Stimulated activated naive CD8-positive, alpha-beta T cell treated with anti-CD3 and anti-CD28 coated beads, Interleukin-15, Interleukin-2, amounts not matched to agents 100 ng/mL and 50 ng/mL, for 24 hours (primary cell): Measurements from ENCODE around the gene ATG16L1.

Source experiments
- H3K27ac Mint-ChIP-seq: one replicate; pipeline ENCODE4 v1.8.0; 2021; ENCODE audit warnings: mild to moderate bottlenecking, mixed read lengths
- H3K27me3 Mint-ChIP-seq: one replicate; pipeline ENCODE4 v1.8.0; 2021; ENCODE audit warnings: mixed read lengths
- H3K36me3 Mint-ChIP-seq: one replicate; pipeline ENCODE4 v1.8.0; 2021; ENCODE audit warnings: low read depth, mixed read lengths
- H3K4me1 Mint-ChIP-seq: one replicate; pipeline ENCODE4 v1.8.0; 2021; ENCODE audit warnings: low read depth, mixed read lengths
- H3K4me3 Mint-ChIP-seq: one replicate; pipeline ENCODE4 v1.8.0; 2021; ENCODE audit warnings: mild to moderate bottlenecking, mixed read lengths
- H3K9me3 Mint-ChIP-seq: one replicate; pipeline ENCODE4 v1.8.0; 2021; ENCODE audit warnings: mixed read lengths

Gene ATG16L1

GRCh38 chr2:233281992-233282603 lies 30.6 kb downstream of the ATG16L1 start:
- Mint-ChIP-seq H3K36me3 (peaks cover 81% of the 10 kb centered on the region), H3K27me3 (no peaks in the 10 kb centered on the region), H3K9me3 (no peaks in the 10 kb centered on the region), H3K4me1 (peaks cover 24% of the 10 kb centered on the region), H3K27ac (no peak overlapping the region), H3K4me3 (no peak overlapping the region)

GRCh38 chr2:233285921-233286320 lies 34.4 kb downstream of the ATG16L1 start:
- H3K36me3 Mint-ChIP-seq = peaks cover 79% of the 10 kb centered on the region
- no peaks in the 10 kb centered on the region for H3K9me3 Mint-ChIP-seq
- peaks cover 18% of the 10 kb centered on the region for H3K4me1 Mint-ChIP-seq
- H3K27ac Mint-ChIP-seq = peak overlapping the region; percentile 54
- no peak overlapping the region for H3K4me3 Mint-ChIP-seq
- no peaks in the 10 kb centered on the region for H3K27me3 Mint-ChIP-seq

- H3K27ac Mint-ChIP-seq = peak overlapping the region; percentile 74
- no peak overlapping the region for H3K4me3 Mint-ChIP-seq
- H3K27me3 Mint-ChIP-seq = no peaks in the 10 kb centered on the region
- peaks cover 3% of the 10 kb centered on the region for H3K4me1 Mint-ChIP-seq
- H3K9me3 Mint-ChIP-seq = no peaks in the 10 kb centered on the region
- H3K36me3 Mint-ChIP-seq = peaks cover 77% of the 10 kb centered on the region
Observed at GRCh38 chr2:233287871-233288270, 36.4 kb downstream of the ATG16L1 start.

- H3K4me1 Mint-ChIP-seq = peaks cover 3% of the 10 kb centered on the region
- H3K9me3 Mint-ChIP-seq = no peaks in the 10 kb centered on the region
- peaks cover 81% of the 10 kb centered on the region for H3K36me3 Mint-ChIP-seq
- no peaks in the 10 kb centered on the region for H3K27me3 Mint-ChIP-seq
- H3K27ac Mint-ChIP-seq = no peak overlapping the region
- no peak overlapping the region for H3K4me3 Mint-ChIP-seq
Observed at GRCh38 chr2:233288663-233289062, 37.2 kb downstream of the ATG16L1 start.

- H3K36me3 Mint-ChIP-seq = peaks cover 85% of the 10 kb centered on the region
Observed at GRCh38 chr2:233289648-233290047, 38.2 kb downstream of the ATG16L1 start.

GRCh38 chr2:233290051-233290845 lies 38.8 kb downstream of the ATG16L1 start:
- no peaks in the 10 kb centered on the region for H3K4me1 Mint-ChIP-seq
- no peaks in the 10 kb centered on the region for H3K27me3 Mint-ChIP-seq
- peaks cover 85% of the 10 kb centered on the region for H3K36me3 Mint-ChIP-seq
- H3K4me3 Mint-ChIP-seq = no peak overlapping the region
- no peak overlapping the region for H3K27ac Mint-ChIP-seq
- H3K9me3 Mint-ChIP-seq = no peaks in the 10 kb centered on the region

More at GRCh38 chr2:233289648-233290047, 38.2 kb downstream of the ATG16L1 start:
- H3K27ac Mint-ChIP-seq = no peak overlapping the region
- H3K9me3 Mint-ChIP-seq = no peaks in the 10 kb centered on the region
- H3K4me3 Mint-ChIP-seq = no peak overlapping the region
- H3K27me3 Mint-ChIP-seq = no peaks in the 10 kb centered on the region
- H3K4me1 Mint-ChIP-seq = peaks cover 3% of the 10 kb centered on the region

- no peak overlapping the region for H3K27ac Mint-ChIP-seq
- no peaks in the 10 kb centered on the region for H3K4me1 Mint-ChIP-seq
- H3K36me3 Mint-ChIP-seq = peaks cover 57% of the 10 kb centered on the region
- no peaks in the 10 kb centered on the region for H3K27me3 Mint-ChIP-seq
- no peak overlapping the region for H3K4me3 Mint-ChIP-seq
- no peaks in the 10 kb centered on the region for H3K9me3 Mint-ChIP-seq
Observed at GRCh38 chr2:233295891-233296290, 44.4 kb downstream of the ATG16L1 start.

GRCh38 chr2:233297076-233297475 lies 45.6 kb downstream of the ATG16L1 start:
- Mint-ChIP-seq H3K27me3 (no peaks in the 10 kb centered on the region), H3K27ac (peak overlapping the region; percentile 18), H3K4me3 (no peak overlapping the region), H3K9me3 (no peaks in the 10 kb centered on the region), H3K36me3 (peaks cover 47% of the 10 kb centered on the region), H3K4me1 (no peaks in the 10 kb centered on the region)

GRCh38 chr2:233300401-233300800 lies 48.9 kb downstream of the ATG16L1 start:
- Mint-ChIP-seq H3K27me3 (no peaks in the 10 kb centered on the region), H3K36me3 (peaks cover 13% of the 10 kb centered on the region), H3K4me3 (no peak overlapping the region), H3K9me3 (no peaks in the 10 kb centered on the region), H3K27ac (no peak overlapping the region), H3K4me1 (no peaks in the 10 kb centered on the region)

- H3K4me3 Mint-ChIP-seq = no peak overlapping the region
- H3K9me3 Mint-ChIP-seq = no peaks in the 10 kb centered on the region
- no peaks in the 10 kb centered on the region for H3K27me3 Mint-ChIP-seq
- no peaks in the 10 kb centered on the region for H3K4me1 Mint-ChIP-seq
- no peak overlapping the region for H3K27ac Mint-ChIP-seq
- H3K36me3 Mint-ChIP-seq = peaks cover 8% of the 10 kb centered on the region
Observed at GRCh38 chr2:233301248-233301647, 49.8 kb downstream of the ATG16L1 start.

- no peaks in the 10 kb centered on the region for H3K27me3 Mint-ChIP-seq
- no peak overlapping the region for H3K27ac Mint-ChIP-seq
- H3K4me3 Mint-ChIP-seq = no peak overlapping the region
- no peaks in the 10 kb centered on the region for H3K9me3 Mint-ChIP-seq
- H3K36me3 Mint-ChIP-seq = peaks cover 8% of the 10 kb centered on the region
- no peaks in the 10 kb centered on the region for H3K4me1 Mint-ChIP-seq
Observed at GRCh38 chr2:233301811-233302210, 50.3 kb downstream of the ATG16L1 start.

- no peaks in the 10 kb centered on the region for H3K4me1 Mint-ChIP-seq
- no peaks in the 10 kb centered on the region for H3K9me3 Mint-ChIP-seq
- H3K27me3 Mint-ChIP-seq = no peaks in the 10 kb centered on the region
- H3K36me3 Mint-ChIP-seq = peaks cover 4% of the 10 kb centered on the region
- H3K4me3 Mint-ChIP-seq = no peak overlapping the region
- H3K27ac Mint-ChIP-seq = no peak overlapping the region
Observed at GRCh38 chr2:233303252-233303651, 51.8 kb downstream of the ATG16L1 start.

- H3K4me3 Mint-ChIP-seq = no peak within 1 kb of the TSS
- peaks cover 9% of the 10 kb centered on the region for H3K4me1 Mint-ChIP-seq
- no peaks in the 10 kb centered on the region for H3K9me3 Mint-ChIP-seq
- H3K27me3 Mint-ChIP-seq = no peaks in the 10 kb centered on the region
- no peak within 1 kb of the TSS for H3K27ac Mint-ChIP-seq
- no peaks in the 10 kb centered on the region for H3K36me3 Mint-ChIP-seq
Observed at GRCh38 chr2:233307565-233307964, 56.1 kb downstream of the ATG16L1 start, which contains the start of gene SAG. TSS of gene SAG (plus strand) at chr2:233307816. CDS start at chr2:233309190, 1,374 bp downstream.

- no peak overlapping the region for H3K4me3 Mint-ChIP-seq
- H3K4me1 Mint-ChIP-seq = peaks cover 17% of the 10 kb centered on the region
- H3K27me3 Mint-ChIP-seq = no peaks in the 10 kb centered on the region
- H3K36me3 Mint-ChIP-seq = no peaks in the 10 kb centered on the region
- no peak overlapping the region for H3K27ac Mint-ChIP-seq
- no peaks in the 10 kb centered on the region for H3K9me3 Mint-ChIP-seq
Observed at GRCh38 chr2:233311241-233311926, 59.9 kb downstream of the ATG16L1 start.

GRCh38 chr2:233312874-233313273 lies 61.4 kb downstream of the ATG16L1 start:
- H3K27ac Mint-ChIP-seq = no peak overlapping the region
- no peak overlapping the region for H3K4me3 Mint-ChIP-seq
- peaks cover 21% of the 10 kb centered on the region for H3K4me1 Mint-ChIP-seq
- H3K9me3 Mint-ChIP-seq = no peaks in the 10 kb centered on the region
- H3K36me3 Mint-ChIP-seq = no peaks in the 10 kb centered on the region
- H3K27me3 Mint-ChIP-seq = no peaks in the 10 kb centered on the region
